Fibroblast of skin of scalp (primary cell): Measurements from ENCODE around the gene NFIC.

ENCODE experiments used
- DNase-seq: peaks from one replicate; pipeline ENCODE4 v3.0.0-alpha.2; 2013

Gene NFIC

GRCh38 chr19:3471954-3472655 is 105.7 kb downstream of the NFIC start:
- DNase-seq: peak; percentile 34

- DNase-seq: no peak
Measured at GRCh38 chr19:3474010-3474409, 107.6 kb downstream of the NFIC start.

- no peak for DNase-seq
Measured at GRCh38 chr19:3474614-3475013, 108.2 kb downstream of the NFIC start.

GRCh38 chr19:3475449-3475848 is 109.1 kb downstream of the NFIC start:
- no peak for DNase-seq

GRCh38 chr19:3476830-3477229 is 110.4 kb downstream of the NFIC start:
- no peak for DNase-seq

GRCh38 chr19:3477506-3477905 is 111.1 kb downstream of the NFIC start:
- no peak for DNase-seq

GRCh38 chr19:3477951-3478350 is 111.6 kb downstream of the NFIC start:
- DNase-seq: no peak

- DNase-seq: no peak
Measured at GRCh38 chr19:3478409-3479176, 112.2 kb downstream of the NFIC start.

GRCh38 chr19:3479177-3479833 is 112.9 kb downstream of the NFIC start:
- DNase-seq: no peak

GRCh38 chr19:3479834-3480215 is 113.4 kb downstream of the NFIC start:
- DNase-seq: no peak

- DNase-seq: no peak
Measured at GRCh38 chr19:3480383-3481091, 114.2 kb downstream of the NFIC start, which contains the start of gene SMIM24. SMIM24 (minus strand) TSS chr19:3480525; CDS start chr19:3480463, 62 bp downstream.

GRCh38 chr19:3481241-3482090 is 115.1 kb downstream of the NFIC start:
- no peak for DNase-seq

GRCh38 chr19:3482507-3483225 is 116.3 kb downstream of the NFIC start:
- DNase-seq: no peak

GRCh38 chr19:3483226-3483628 is 116.8 kb downstream of the NFIC start, which contains the start of gene SMIM44:
SMIM44 (minus strand) TSS chr19:3483441; CDS start chr19:3483403, 38 bp downstream.
- no peak for DNase-seq

- DNase-seq: no peak
Measured at GRCh38 chr19:3491396-3492119, 125.2 kb downstream of the NFIC start.

- DNase-seq: no peak
Measured at GRCh38 chr19:3492131-3492839, 125.9 kb downstream of the NFIC start.

GRCh38 chr19:3492919-3493318 is 126.5 kb downstream of the NFIC start:
- no peak for DNase-seq

- no peak for DNase-seq
Measured at GRCh38 chr19:3493651-3494050, 127.3 kb downstream of the NFIC start.

- DNase-seq: no peak
Measured at GRCh38 chr19:3494051-3494450, 127.7 kb downstream of the NFIC start.

GRCh38 chr19:3494559-3494958 is 128.2 kb downstream of the NFIC start:
- DNase-seq: no peak
